HG03095 (cell line): ENCODE data around the gene BEX1.
"Not testable (repeated sequence)": the region's sequence is repeated elsewhere in the genome, so short reads cannot be mapped to it uniquely, and the experiment has no call there.

Experiments used
- ATAC-seq: cut with Tn5 transposase; IDR thresholded peaks from one replicate; pipeline ENCODE4 v1.9.1; 2021; ENCODE audit warnings: moderate library complexity; ENCODE audit not compliant: unreplicated experiment

The BEX1 gene

GRCh38 chrX:103063918-103064434, at the start of gene BEX1:
TSS of gene BEX1 (minus strand) at chrX:103064171. CDS start at chrX:103063274, 897 bp downstream.
- ATAC-seq = no peak

DNA sequence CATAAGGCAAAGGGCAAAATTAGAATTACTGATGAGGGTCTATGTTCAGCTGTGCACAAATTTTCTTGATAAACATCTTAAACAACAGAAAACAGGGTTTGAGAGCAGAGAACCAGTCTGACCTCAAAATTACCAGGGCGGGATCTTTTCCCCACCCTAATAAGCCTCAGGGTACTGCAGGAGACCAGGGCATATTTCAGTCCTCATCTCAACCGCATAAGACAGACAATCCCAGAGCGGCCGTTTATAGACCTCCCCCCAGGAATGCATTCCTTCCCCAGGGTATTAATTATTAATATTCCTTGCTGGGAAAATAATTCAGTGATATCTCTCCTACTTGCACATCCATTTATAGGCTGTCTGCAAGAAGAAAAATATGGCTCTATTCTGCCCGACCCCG, 45.5 kb upstream of the BEX1 start:
- not testable (repeated sequence) for ATAC-seq

- ATAC-seq = no peak
Measured at GRCh38 chrX:103107836-103108235, 43.9 kb upstream of the BEX1 start.

GRCh38 chrX:103107227-103107737, 43.3 kb upstream of the BEX1 start:
- ATAC-seq = not testable (repeated sequence)

- ATAC-seq = not testable (repeated sequence)
Measured at GRCh38 chrX:103104370-103104769, 40.4 kb upstream of the BEX1 start.

DNA sequence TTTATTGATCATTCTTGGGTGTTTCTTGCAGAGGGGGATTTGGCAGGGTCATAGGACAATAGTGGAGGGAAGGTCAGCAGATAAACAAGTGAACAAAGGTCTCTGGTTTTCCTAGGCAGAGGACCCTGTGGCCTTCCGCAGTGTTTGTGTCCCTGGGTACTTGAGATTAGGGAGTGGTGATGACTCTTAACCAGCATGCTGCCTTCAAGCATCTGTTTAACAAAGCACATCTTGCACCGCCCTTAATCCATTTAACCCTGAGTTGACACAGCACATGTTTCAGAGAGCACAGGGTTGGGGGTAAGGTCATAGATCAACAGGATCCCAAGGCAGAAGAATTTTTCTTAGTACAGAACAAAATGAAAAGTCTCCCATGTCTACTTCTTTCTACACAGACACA, 39.9 kb upstream of the BEX1 start:
- ATAC-seq = not testable (repeated sequence)

GRCh38 chrX:103101299-103102042, 37.5 kb upstream of the BEX1 start:
- ATAC-seq = no peak

DNA sequence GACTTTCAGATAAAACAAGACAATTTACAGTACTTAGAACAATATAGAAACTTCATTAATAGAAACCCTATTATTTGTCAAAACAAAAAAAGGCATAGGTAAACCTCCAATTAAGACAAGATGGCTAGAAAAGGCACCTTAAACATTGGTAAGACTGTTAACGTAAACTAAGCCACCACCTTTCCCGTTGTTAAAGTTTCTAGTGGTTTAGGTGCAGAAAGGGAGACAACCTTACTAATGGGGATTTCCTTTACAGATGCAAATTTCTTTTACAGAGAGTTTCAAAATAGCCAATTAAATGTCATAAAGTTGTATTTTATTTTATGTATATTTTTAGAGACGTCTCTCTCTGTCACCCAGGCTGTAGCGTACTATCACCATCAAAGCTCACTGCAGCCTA, 36.5 kb upstream of the BEX1 start:
- ATAC-seq = no peak

DNA sequence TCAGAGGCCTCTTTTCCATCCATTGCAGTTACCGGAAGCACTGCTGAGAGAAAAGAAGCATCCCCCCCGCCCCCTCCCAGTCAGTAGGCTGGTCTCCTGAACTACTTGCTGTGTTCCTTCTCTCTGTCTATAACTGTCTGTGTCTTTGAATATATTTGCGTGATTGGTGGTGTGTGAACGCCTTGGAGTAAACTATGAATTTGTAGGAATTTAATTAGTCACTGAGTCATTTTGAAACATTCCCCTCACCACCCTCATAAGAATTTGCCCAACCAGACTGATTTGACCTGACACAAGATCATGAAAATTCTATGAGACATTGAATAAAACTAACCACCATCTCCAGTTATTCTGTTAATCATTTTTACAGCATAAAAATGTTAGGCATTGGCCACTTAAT, 35.7 kb upstream of the BEX1 start:
- ATAC-seq = no peak

DNA sequence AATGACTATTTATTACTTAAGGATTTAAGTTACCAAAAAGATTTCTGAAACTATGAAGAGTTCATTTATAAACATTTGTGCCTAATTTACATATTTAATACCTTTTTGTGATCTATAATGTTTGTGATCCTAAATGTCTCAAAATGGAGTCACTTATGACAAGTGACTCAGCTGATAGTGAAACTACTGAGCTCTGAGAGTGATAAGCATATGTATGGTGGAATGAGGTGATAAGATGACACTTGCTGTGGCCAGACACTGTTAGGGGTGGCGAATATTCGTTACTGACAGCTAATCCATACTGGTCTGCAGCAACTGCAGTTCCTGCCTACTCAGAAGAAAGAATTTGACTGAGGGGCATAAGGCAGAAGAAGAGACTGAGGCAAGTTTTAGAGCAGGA, 34.5 kb upstream of the BEX1 start:
- no peak for ATAC-seq

GRCh38 chrX:103092942-103093341, 29.0 kb upstream of the BEX1 start, which contains the start of gene NXF3:
TSS of gene NXF3 (minus strand) at chrX:103093143. CDS start at chrX:103093023, 120 bp downstream.
- no peak for ATAC-seq

GRCh38 chrX:103081051-103081450, 17.1 kb upstream of the BEX1 start:
- ATAC-seq = no peak

DNA sequence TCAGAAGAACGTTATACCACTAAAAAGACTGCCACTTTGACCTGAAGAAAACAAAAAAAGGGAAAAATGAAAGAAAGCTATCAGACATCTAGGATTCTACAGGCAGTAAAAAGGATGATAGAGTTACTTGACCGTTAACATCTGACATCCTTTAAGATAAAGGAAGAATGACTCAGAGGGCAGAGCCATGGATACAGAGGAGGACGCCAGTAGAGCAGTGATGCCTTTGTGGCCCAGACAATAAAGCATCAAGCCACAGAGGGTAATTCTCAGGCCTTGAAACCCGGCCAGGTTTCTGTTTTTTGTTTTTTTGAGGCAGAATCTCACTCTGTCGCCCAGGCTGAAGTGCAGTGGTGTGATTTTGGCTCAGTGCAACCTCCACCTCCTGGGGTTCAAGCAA, 9.5 kb upstream of the BEX1 start:
- no peak for ATAC-seq

- ATAC-seq = no peak
Measured at GRCh38 chrX:103066606-103067005, 2.6 kb upstream of the BEX1 start.

DNA sequence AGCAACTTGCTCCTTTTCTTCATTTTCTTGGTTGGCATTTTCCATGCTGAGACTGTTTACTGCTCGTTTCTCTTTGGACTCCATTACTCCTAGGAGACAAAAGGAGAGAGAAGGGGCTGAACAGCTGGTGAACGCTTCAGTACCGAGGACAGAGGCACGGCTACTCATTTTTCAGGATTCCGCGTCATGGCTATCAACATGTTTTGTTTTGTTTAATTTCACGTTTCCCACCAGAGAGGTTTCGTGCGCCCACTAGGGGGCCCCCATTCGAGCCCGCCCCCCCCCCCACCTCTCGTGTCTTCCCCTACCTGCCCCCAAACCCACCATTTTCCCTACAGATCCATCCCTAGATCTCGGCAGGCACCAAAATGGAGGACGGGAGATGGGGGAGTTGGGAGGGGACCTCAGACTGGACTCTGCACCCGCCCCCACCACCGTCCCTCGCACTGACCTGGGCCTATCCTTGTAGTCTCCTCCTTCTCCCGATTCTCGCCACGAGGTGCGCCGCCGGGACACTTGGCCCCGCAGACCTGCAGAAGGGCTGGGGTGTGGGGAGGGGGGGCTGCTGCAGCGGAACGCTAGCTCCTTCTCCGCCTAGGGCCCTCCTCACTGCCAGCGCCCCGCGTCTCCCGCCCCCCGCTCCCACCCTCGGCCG, 653 bp downstream of the BEX1 start:
- ATAC-seq = no peak

DNA sequence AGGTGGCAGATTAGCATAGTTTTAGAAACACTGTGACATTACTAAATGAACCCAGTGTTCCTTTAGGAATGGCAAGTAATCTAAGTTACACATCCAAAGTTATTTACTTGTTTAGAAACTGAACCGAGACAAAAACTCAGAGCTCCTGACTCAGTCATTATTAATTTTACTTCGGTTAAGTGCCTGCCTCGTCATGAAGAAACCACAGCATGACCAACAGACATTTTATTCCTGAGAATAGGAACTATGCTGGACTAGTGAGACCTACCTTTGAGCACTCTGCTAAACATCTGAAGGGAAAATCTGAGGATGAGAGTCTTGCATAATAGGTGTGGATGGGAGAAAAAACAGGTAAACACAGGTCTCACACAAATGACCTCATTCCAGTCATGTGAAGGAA, 2.5 kb downstream of the BEX1 start:
- no peak for ATAC-seq

DNA sequence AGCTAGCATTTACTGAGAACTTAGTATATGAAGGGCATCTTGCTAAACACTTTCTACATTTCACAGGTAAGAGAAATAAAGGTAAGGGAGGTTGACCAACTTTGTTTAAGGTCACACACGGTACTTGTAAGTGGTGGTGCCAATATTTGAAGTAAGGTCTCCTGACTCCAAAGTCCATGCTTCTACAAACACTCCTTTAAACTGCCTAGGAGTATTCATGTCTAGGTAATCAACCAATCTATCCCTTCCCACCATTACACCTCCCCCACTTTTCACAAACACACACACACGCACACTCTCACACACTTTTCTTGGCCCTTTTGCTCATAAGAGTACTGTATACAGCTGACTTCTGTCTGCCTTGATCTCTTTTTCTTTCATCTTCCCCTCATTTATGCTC, 7.1 kb downstream of the BEX1 start:
- ATAC-seq = no peak

DNA sequence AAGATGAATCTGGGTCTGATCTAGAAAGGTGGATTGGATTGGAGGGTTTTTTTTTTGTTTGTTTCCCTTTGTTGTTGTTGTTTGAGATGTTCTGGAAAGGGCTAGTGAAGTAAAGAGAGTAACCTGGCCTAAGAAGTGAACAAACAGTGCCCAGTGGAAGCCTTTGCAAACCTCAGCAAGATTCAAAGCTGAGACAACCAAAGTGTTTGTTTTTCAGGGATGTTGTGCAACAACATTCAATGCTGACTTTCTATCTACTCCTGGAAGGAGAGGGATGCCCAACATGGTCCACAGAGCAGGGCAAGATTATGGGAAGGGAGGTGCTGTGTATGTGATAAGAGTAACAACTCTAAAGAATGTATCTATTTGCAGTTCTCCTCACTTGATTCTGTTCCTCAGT, 11.3 kb downstream of the BEX1 start:
- ATAC-seq = no peak

GRCh38 chrX:103051260-103051789, 12.6 kb downstream of the BEX1 start:
- ATAC-seq = no peak

DNA sequence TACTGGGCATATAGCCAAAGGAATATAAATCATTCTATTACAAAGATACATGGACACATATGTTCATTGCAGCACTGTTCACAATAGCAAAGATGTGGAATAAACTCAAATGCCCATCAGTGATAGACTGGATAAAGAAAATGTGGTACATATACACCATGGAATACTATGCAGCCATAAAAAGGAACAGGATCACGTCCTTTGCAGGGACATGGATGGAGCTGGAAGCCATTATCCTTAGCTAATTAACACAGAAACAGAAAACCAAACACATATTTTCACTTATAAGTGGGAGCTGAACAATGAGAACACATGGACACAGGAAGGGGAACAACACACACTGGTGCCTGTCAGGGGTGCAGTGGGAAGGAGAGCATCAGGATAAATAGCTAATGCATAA, 30.6 kb downstream of the BEX1 start:
- not testable (repeated sequence) for ATAC-seq

- no peak for ATAC-seq
Measured at GRCh38 chrX:103017542-103017941, 46.4 kb downstream of the BEX1 start.

GRCh38 chrX:103012945-103013344, 51.0 kb downstream of the BEX1 start:
- ATAC-seq = no peak
